D341Med (cell line): Measurements from ENCODE around the gene NRXN3.
A peak's percentile ranks its signal among the peaks of the same experiment; 100 is the strongest.

Source experiments
- DNase-seq: peaks from one replicate; pipeline ENCODE4 v3.0.0; 2012; ENCODE audit warnings: low spot score

Gene NRXN3

DNA sequence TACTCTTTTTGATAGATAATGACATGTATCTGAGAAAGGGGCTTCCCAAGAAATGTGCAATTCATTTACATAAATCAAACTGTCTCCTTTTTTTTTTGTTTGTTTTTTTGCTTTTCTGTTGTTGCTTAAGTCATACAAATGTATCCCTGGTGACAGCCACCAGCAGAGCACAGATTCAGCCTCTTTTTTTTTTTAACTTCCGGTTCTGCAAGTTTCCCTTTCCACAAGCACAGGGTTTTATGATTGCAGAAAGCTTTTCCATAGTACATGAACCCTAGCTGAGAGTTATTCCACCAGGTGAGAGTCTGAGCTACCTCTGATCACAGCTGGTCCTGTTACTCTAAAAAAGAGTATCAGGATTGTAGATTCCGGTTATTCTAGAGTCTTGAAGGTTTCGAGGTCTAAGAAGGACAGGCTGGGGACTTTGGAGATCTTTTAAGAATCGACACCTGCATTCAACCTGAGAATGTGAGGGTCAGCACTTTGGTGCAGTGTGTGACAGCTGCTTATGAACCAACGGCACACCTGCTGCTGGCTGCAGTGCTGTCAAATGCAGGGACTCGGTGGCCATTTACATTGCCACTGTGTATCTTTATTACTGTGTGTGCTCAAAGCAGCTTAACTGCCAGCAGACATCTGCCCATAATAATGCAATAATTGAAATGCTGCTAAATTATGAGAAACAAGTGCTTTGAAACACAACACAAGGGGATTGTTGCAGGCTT is 551.7 kb downstream of the NRXN3 start:
- peak; percentile 55 for DNase-seq

GRCh38 chr14:78725086-78725485 is 554.9 kb downstream of the NRXN3 start:
- no peak for DNase-seq

- peak; percentile 68 for DNase-seq
Measured at GRCh38 chr14:78737116-78737515, 566.9 kb downstream of the NRXN3 start.

- DNase-seq = peak; percentile 82
Measured at GRCh38 chr14:78737601-78738000, 567.4 kb downstream of the NRXN3 start.

DNA sequence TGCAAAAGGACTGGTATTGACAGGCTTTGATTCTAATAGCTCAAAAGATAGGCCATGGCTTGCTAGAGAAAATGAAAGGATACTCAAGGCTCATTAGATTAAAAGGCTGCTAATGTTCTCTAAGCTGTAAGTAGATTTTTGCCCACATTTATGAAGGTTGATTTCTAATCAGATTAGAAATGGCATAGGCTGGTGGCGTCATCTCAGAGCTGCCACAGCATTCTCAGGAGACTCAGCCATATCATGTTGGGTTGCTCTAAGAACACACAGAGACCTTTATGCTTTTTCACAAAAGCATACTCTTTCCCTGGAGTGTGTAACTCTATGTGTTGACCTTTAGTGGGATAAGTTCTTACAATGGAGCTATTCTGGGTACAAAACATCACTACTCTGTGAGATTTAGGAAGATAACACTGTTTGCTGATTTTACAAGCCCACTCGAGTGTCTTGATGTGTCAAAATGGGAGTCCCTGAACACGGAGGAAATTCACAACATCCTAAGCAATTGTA is 576.0 kb downstream of the NRXN3 start:
- peak; percentile 73 for DNase-seq

GRCh38 chr14:78747813-78748212 is 577.6 kb downstream of the NRXN3 start:
- DNase-seq = no peak

GRCh38 chr14:78752518-78753188 is 582.5 kb downstream of the NRXN3 start:
- no peak for DNase-seq

DNA sequence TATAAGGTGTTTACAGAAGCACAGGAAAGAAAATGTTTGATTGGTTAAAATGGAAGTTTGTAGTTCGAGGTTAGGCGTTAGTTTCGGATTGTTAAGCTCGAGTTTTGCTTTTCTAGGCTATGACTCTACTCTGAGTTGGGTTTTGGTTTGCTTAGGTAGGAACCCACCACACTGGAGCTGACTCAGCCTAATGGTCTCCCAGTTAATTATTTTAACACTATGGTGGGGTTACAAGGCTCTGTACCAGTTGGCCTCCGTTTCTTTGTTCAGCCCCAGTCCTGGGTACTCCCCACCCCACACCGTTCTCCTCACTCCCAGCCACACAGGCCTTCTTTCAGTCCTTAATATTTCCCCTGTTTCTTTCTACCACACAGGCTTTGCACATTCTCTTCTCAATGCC is 583.9 kb downstream of the NRXN3 start:
- DNase-seq = no peak

GRCh38 chr14:78758333-78758732 is 588.2 kb downstream of the NRXN3 start:
- peak; percentile 65 for DNase-seq

DNA sequence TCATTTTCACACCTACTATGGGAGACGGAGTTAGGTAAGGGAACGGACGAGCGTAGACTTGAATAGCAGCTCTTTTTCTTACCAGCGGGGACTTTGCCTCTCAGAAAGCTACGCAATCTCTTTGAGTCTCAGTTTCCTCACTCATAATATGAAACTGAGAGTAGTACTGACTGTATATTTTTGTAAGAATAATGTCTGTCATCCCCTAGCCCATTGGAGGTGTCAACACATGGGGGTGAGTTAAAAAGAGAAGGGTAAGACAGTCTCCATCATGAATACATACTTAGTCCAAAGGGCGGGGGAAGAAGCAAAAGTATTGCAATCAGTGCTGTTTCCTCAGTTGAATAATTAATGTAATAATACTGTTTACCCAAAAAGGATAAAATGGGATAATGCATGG is 592.2 kb downstream of the NRXN3 start:
- no peak for DNase-seq

GRCh38 chr14:78763746-78764145 is 593.6 kb downstream of the NRXN3 start:
- no peak for DNase-seq

- DNase-seq = no peak
Measured at GRCh38 chr14:78764240-78764639, 594.1 kb downstream of the NRXN3 start.

DNA sequence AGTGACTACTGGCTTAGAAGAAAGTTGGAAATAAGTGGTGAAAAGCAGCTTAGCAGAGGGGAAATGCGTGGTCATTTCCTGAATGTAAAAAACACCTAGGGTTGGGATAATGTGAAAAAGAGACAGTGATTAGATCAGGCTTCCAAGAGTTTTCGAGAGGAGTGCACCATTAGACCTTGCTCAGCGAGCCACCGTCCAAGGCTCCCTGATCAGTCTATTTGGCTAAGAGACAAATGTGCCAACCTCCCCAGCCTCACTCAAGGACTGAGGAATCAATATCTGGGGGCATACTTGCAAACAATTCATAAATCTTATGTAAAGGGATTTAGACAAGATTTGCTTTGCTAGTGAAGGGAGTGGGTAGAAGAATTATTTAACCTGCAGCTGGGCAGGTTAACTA is 594.5 kb downstream of the NRXN3 start:
- DNase-seq = no peak

DNA sequence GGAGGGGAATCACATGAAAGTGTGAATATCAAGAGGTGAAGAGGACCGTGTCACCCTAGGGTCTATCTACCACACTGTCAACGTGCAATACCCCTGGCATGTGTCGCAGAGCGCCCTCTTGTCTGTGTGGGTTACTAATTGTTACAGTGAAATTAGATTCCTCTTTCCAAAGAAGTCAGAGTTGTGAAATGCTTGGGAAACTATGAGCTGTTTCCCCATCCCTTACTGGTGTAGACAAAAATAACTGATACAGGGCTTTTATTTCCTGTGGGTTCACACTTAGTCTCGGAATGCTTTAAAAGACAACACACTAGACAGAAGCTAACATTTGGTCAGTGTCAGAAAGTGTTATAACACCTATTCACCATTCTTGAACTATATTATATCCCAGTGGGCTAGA is 597.3 kb downstream of the NRXN3 start:
- DNase-seq = no peak

DNA sequence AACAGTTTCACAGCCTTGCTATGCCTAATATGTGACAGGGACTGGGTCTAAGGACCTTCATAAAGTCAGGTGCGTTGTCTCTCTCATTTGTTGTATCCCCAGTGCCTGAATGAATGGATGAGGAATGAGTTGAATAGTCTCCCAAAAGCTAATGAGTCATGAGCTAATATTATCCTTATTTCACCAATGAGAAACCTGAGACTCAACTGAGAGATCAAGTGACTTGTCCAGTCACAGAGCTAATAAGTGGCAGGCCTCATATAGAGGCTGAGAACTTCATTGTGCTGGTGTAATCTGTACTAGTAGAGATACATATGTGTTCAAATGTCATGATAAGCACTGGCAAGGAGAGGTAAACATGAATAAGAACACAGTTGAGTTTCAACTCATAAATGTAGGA is 612.4 kb downstream of the NRXN3 start:
- DNase-seq = no peak

- no peak for DNase-seq
Measured at GRCh38 chr14:78785265-78785664, 615.1 kb downstream of the NRXN3 start.

DNA sequence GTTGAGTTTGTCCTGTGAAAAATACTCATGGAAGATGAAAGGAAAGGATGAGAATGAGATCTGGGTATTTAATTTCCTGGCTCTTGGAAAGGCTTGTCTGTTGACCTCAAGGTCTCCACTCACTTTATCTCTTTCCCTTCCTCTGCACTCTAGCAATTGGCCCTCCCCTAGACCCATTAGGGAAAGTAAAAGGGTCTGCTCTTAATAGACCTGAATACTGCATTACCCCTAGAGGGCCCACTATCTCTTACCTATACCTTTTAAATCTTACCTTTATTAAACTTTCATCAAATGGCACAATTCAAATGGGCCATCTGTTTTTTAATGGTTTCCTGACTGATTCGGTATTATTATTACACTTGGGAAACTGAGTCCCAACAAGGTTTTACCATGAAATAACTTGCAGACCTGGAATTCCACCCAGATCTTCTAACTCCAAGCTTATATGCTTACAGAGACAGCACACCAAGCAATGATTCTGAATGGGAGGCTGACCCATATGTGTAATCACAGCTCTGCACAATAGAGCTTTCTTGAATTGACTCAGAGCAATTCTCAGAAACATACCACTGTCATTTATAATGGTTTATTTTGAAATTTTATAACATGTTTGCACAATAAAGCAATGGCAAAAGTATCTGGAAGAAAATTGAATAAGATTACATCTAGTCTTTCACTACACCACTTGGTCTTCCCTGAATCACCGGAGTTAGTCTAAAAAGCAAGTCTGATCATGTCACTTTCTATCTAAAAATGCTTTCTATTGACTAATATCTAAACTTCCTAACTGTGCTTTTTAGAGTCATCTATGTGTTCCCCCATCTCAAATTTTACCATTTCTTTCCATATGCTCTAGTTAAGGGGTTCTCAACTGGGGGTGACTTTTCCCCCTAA is 618.5 kb downstream of the NRXN3 start:
- DNase-seq = no peak

DNA sequence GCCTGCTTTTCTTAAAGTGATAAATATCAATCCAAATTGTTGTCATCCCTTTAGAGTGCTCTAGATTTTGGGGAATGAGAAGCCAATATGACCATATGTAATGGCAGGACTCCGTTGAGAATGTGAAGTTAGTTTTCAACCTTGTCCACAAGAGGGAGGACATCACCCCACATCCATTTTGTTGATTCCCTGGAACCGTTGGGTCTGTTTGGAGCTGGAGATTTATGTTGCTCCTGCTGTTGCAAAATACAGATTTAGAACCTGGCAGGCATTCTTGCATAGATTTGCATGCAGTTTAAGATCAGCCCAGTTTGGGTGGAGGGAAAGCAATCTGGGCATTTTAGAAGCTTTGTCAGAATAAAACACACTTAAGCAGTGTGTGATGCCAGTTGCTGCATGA is 620.1 kb downstream of the NRXN3 start:
- peak; percentile 37 for DNase-seq

DNA sequence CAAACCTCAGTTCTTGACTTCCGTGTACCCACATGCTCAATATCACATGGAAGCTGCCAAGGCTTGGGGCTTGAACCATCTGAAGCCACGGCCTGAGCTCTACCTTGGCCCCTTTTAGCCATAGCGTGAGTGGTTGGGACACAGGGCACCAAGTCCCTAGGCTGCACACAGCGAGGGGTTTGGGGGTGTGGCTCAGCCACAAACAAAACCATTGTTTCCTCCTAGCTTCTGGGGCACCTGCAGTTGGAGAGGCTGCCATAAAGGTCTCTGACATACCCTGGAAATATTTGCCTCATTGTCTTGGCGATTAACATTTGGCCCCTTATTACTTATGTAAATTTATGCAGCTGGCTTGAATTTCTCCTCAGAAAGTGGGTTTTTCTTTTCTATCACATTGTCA is 628.6 kb downstream of the NRXN3 start:
- DNase-seq = no peak

DNA sequence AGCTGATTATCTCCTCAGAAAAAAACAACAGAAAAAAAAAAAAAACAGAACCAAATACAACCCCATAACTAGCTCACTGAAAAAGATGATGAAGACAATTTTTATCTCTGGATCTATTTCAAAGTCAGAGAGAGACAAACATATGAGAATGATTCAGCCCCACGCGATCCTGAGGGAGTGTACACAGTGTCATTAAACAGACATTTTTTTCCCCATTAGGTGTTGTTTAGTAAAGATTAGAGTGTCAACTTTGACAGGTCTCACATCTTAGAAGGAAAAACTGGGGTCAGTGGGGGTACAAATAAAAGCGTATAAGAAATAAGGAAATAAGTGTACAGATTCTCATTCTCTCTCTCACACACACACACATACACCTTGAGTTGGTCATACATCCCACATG is 635.4 kb downstream of the NRXN3 start:
- no peak for DNase-seq

DNA sequence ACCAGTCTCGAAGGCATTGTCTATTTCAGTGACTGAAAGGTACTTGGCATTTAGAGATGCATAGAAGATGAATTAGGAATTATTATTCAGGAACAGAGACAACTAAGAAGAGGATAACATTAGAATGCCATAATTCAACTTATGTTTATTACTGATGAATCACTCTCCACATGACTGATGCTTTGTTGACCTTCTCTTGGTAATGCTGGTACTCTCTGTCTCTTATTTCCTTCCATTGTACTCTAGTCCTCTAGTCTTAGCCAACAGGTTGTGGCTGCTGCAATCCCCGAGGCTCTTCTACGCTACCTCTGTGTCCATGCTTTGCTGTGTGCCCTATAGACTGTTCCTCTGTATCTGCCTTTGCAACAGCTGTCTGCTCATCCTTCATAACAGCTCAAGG is 652.9 kb downstream of the NRXN3 start:
- no peak for DNase-seq

- no peak for DNase-seq
Measured at GRCh38 chr14:78823516-78823915, 653.3 kb downstream of the NRXN3 start.

DNA sequence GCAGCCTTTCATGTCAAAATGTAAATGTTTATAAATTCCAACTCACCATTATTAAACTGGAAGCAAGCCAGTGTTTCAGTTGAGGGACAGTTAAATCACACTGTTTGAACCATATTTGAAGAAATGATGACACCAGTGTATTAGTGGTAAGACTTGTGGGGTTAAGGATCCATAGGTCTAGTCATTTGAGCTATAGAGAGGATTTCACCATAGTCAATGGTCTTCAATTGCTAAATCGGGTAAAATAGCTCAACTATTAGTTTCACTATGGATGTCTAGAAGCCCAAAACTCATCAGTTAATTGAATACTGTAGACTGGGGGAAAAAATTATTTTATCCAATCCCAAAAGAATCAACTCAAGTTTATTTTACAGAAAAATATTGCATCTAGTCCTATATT is 659.1 kb downstream of the NRXN3 start:
- no peak for DNase-seq
